ENCODE measurements around the gene NAA15.

DNA sequence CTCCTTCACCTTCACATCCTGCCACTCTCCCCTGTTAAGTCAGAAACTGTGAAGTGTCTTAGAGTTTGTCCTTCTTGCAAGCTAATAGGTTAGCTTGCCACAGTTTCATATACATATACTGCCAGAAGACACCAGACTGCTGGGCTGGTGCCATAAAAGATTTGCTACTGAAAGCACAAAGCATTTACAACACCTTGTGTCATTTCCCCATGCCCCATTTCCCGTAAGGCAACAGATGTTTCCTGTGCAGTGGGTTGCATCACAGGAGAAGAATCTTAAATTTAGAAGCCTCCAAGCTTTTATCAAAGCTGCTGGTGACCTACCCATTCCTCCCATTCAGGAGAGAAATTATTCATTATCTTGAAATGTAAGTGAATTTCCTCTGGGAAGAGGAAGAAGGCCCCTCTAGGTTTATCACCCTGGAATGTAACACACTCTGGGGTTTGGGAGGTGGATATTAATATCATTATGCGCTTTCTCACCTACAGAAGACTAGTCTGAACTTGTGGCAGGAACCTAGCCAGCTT lies 118.1 kb downstream of the NAA15 start:
- peak; percentile 99 for TF ChIP-seq POLR2AphosphoS5 (IDR thresholded peaks at IDR 0.05; ENCODE audit: low read depth)
- TF ChIP-seq CTCF (IDR thresholded peaks at IDR 0.05; ENCODE audit: insufficient read depth, low read length): no peak

Measured in HL-60 (cell line).